Articular chondrocyte of knee joint (primary cell): ENCODE data around the gene TIMP4. TPM values are rescaled to one million over a fixed set of nuclear protein-coding genes. Genes with fewer than 3 reads are reported as not detected.

ENCODE experiments used
- total RNA-seq: library from RNA; depleted of rRNA; stranded (reverse); fragments of >200 nt; gene quantifications from 2 replicates; pipeline ENCODE4 v1.2.3, GENCODE V29; 2012

TIMP4 gene
- total RNA-seq, result 12.2 and 17.6 TPM in 2 replicates

DNA sequence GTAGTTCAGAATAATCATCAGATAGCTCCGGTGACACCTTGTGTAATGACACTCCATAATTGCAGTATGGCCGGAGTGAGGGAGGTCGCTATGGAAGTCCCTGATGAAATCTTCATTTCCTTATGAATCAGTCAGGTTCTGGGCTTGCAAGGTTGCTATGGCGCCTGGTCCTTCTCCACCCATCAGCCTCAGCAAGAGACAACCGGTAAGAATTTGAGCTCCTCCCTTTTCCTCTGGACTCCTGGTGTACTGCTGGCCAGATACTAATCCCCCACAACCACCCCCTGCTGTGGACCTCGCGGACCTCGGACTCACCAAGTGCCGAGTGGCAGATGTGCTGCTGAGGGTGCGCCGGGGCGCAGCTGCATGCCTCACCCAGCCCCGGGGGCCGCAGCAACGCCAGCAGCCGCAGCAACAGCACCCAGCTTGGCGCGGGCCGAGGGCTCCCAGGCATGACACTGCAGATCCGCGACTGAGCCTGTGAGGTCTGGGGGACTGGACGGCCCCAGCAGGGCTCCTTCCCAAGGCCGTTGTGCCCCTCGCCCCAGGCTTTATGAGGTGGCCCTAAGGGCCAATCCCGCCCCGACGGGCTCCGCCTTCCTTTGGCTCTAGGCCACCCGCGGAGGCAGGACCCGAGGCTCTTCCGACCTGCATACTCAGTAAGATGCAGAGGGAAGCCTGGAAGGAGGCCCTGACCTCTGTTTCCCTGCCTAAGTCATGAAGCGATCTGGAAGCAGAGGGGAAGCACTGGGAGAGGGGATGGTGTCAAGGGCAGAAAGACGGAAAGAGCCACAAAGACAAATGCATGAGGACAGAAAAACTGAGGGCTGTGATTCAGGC, at the start of gene TIMP4:
Gene TIMP4 (minus strand): TSS at position 526 of the 840 bp plus-strand sequence. CDS start 72 bp downstream, at position 454.

Other genes with a start within 250 kb of the TIMP4 start
- gene SYN2, start 154.5 kb downstream of the TIMP4 start, total RNA-seq, result 0.13 and 0.32 TPM in 2 replicates
- 3.1 and 15.6 TPM in 2 replicates for gene PPARG, start 130.2 kb upstream of the TIMP4 start, total RNA-seq